GM19238 (cell line): ENCODE measurements around the gene C4B.
"Not testable (repeated sequence)": the region's sequence is repeated elsewhere in the genome, so short reads cannot be mapped to it uniquely, and the experiment has no call there.

Experiments used
- DNase-seq: peaks from one replicate; pipeline ENCODE4 v3.0.0; 2011; ENCODE audit warnings: low spot score; ENCODE audit not compliant: insufficient read length

Gene C4B

GRCh38 chr6:32050562-32050961 is 36.0 kb downstream of the C4B start:
- no peak for DNase-seq

- DNase-seq = not testable (repeated sequence)
Observed at GRCh38 chr6:32052626-32053025, 38.0 kb downstream of the C4B start.

GRCh38 chr6:32053314-32053713 is 38.7 kb downstream of the C4B start:
- not testable (repeated sequence) for DNase-seq

GRCh38 chr6:32055756-32056155 is 41.2 kb downstream of the C4B start:
- not testable (repeated sequence) for DNase-seq

- no peak for DNase-seq
Observed at GRCh38 chr6:32056254-32056653, 41.7 kb downstream of the C4B start.

GRCh38 chr6:32057966-32058365 is 43.4 kb downstream of the C4B start:
- no peak for DNase-seq

GRCh38 chr6:32058511-32058963 is 43.9 kb downstream of the C4B start:
- DNase-seq = no peak

GRCh38 chr6:32060966-32061655 is 46.5 kb downstream of the C4B start:
- no peak for DNase-seq

- DNase-seq = no peak
Observed at GRCh38 chr6:32064706-32065105, 50.1 kb downstream of the C4B start.

GRCh38 chr6:32067521-32067920 is 52.9 kb downstream of the C4B start:
- not testable (repeated sequence) for DNase-seq

- not testable (repeated sequence) for DNase-seq
Observed at GRCh38 chr6:32068315-32068714, 53.7 kb downstream of the C4B start.

GRCh38 chr6:32068867-32069266 is 54.3 kb downstream of the C4B start:
- no peak for DNase-seq

- DNase-seq = no peak
Observed at GRCh38 chr6:32069460-32069859, 54.9 kb downstream of the C4B start.

GRCh38 chr6:32069878-32070515 is 55.4 kb downstream of the C4B start:
- DNase-seq = no peak

GRCh38 chr6:32070814-32071543 is 56.4 kb downstream of the C4B start:
- DNase-seq = no peak

GRCh38 chr6:32073101-32073500 is 58.5 kb downstream of the C4B start:
- no peak for DNase-seq

GRCh38 chr6:32073613-32074012 is 59.0 kb downstream of the C4B start:
- no peak for DNase-seq

GRCh38 chr6:32074996-32075532 is 60.5 kb downstream of the C4B start:
- no peak for DNase-seq

GRCh38 chr6:32075781-32076180 is 61.2 kb downstream of the C4B start:
- DNase-seq = no peak

GRCh38 chr6:32076321-32076809 is 61.8 kb downstream of the C4B start:
- DNase-seq = no peak

GRCh38 chr6:32079566-32080290 is 65.1 kb downstream of the C4B start:
- no peak for DNase-seq
